Spleen (tissue), 11 donors: ENCODE results near the gene VKORC1L1. TPM values are rescaled to one million over a fixed set of nuclear protein-coding genes. Genes with fewer than 3 reads are reported as not detected.
"Not testable (repeated sequence)": the region's sequence is repeated elsewhere in the genome, so short reads cannot be mapped to it uniquely, and the experiment has no call there.

Experiments used
- DNase-seq: peaks from one replicate; pipeline ENCODE4 v3.0.0-alpha.2; 2020
- H3K27ac ChIP-seq, 8 donors: fragments of 200-600 bp; sonication (generic) in 7 of 8; 1 replicate in 4 of 8; 2 replicates in 4 of 8; pipeline versions ENCODE4 v1.5.0 to v1.8.0; 2016 to 2021; ENCODE audit warnings: inconsistent platforms in 4 of 8, mild to moderate bottlenecking in 4 of 8, moderate library complexity in 1 of 8
- H3K27me3 ChIP-seq, 7 donors: fragments of 200-600 bp; sonication (generic) in 6 of 7; replicated peaks in 1 of 7; 1 replicate in 4 of 7; 2 replicates in 3 of 7; pipeline versions ENCODE4 v1.5.0 to v1.8.0; 2016 to 2021; ENCODE audit warnings: inconsistent platforms in 3 of 7, mild to moderate bottlenecking in 1 of 7
- H3K36me3 ChIP-seq, 6 donors: fragments of 200-600 bp; sonication (generic) in 5 of 6; 1 replicate in 4 of 6; 2 replicates in 2 of 6; pipeline versions ENCODE4 v1.5.0 to v1.8.0; 2016 to 2021; ENCODE audit warnings: inconsistent platforms in 2 of 6
- H3K4me1 ChIP-seq, 6 donors: fragments of 200-600 bp; sonication (generic) in 5 of 6; 1 replicate in 3 of 6; 2 replicates in 3 of 6; pipeline versions ENCODE4 v1.5.0 to v1.8.0; 2016 to 2021; ENCODE audit warnings: inconsistent platforms in 3 of 6
- H3K4me3 ChIP-seq, 8 donors: fragments of 200-600 bp; sonication (generic) in 7 of 8; 1 replicate in 4 of 8; 2 replicates in 4 of 8; pipeline versions ENCODE4 v1.5.0 to v1.8.0; 2016 to 2021; ENCODE audit warnings: inconsistent platforms in 4 of 8, mild to moderate bottlenecking in 4 of 8, moderate library complexity in 2 of 8
- H3K9me3 ChIP-seq, 8 donors: fragments of 200-600 bp; sonication (generic) in 7 of 8; 1 replicate in 4 of 8; 2 replicates in 4 of 8; pipeline versions ENCODE4 v1.5.0 to v1.8.0; 2016 to 2021; ENCODE audit warnings: inconsistent platforms in 4 of 8
- POLR2A ChIP-seq, 3 donors: fragments of 450-650 bp; IDR thresholded peaks; one replicate each; pipeline ENCODE4 v1.5.1; 2017; ENCODE audit warnings: antibody characterized with exemption in 3 of 3, mild to moderate bottlenecking in 1 of 3
- POLR2AphosphoS5 ChIP-seq, 3 donors: sonication (generic); formaldehyde crosslinking; IDR thresholded peaks; one replicate each; pipeline ENCODE4 v1.5.1; 2017; ENCODE audit warnings: antibody characterized with exemption in 3 of 3
- WGBS, 5 donors: extraction: QIAGEN DNeasy Blood & Tissue Kit in 3 of 5; methylation state at CpG; one replicate each; pipeline versions ENCODE4 v1.1.5 to v1.1.7; 2013 to 2018; 5-methylcytosine and 5-hydroxymethylcytosine counted together
- intact Hi-C: fragments of 100-400 bp; cut with DNase I; formaldehyde crosslinking; loops from one replicate; pipeline ENCODE4 v1.15.0; 2023; ENCODE audit warnings: low total_unique reads
- polyA plus RNA-seq, 3 donors: library from polyadenylated mRNA; stranded (reverse); fragments of 200-250 nt; gene quantifications; one replicate each; pipeline ENCODE4 v1.2.1, GENCODE V29; 2013
- total RNA-seq, 7 donors: library from RNA; depleted of rRNA in 3 of 7; stranded (reverse); fragments of >200 nt in 3 of 7; fragmentation: NEBNext Ultra II Directional in 4 of 7; extraction: Animal tissue kit (Norgen Biotek cat#: 25700) in 4 of 7; gene quantifications; one replicate each; pipeline versions ENCODE4 v1.1.0 to v1.2.1, GENCODE V29; 2016 to 2021
- TF ChIP-seq, protein P1 (sequence below), 11 experiments: fragments of 200-600 bp in 7 of 11; fragments of 450-650 bp in 4 of 11; sonication (generic) in 4 of 11; IDR thresholded peaks in 8 of 11; conservative IDR thresholded peaks in 3 of 11; 1 replicate in 7 of 11; 2 replicates in 4 of 11; pipeline versions ENCODE4 v1.4.0 to v1.8.0; 2016 to 2021; ENCODE audit warnings: antibody characterized with exemption in 11 of 11, inconsistent platforms in 4 of 11, mild to moderate bottlenecking in 1 of 11
- donor health status: healthy with polysubstance abuse.
- donor health status: DM: no; HTN: no; CAD: no; lungs with moderate emphysema.
- donor health status: DM: no; HTN: no; CAD: no.
- donor health status: Bipolar disorder and iron deficiency.
- donor health status: healthy.
- donor health status: DM: no; HTN: no; CAD: no.
- donor health status: DM: yes; HTN: yes; CAD: no.

The VKORC1L1 gene
- total and polyA plus RNA-seq, 10 donors: 2.6 to 13.3 (median 10.3) TPM

DNA sequence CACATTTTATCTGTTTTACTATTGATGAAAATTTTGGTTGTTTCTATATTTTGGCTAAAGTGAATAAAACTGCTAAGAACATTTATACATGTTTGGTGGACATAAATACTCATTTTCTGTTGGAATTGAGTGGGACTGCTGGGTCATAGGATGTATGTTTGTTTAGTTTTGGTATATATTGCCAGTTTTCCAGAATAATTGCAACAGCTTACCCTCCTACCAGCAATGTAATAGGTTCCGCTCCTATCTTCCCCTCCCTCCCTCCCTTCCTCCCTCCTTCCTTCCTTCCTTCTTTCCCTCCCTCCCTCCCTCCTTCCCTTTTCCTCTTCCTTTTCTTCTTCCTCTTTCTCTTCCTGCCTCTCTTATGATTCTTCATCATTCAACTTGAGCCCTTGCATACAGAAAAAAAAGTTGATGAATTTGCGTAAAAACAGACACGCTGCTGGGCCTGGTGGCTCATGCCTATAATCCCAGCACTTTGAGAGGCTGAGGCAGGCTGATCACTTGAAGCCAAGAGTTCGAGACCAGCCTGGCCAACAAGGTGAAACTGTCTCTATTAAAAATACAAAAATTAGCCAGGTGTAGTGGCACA is 23.5 kb downstream of the VKORC1L1 start:
- no peak overlapping the region for H3K4me3 ChIP-seq
- WGBS, 5 donors: 79 to 88% (median 86%) methylated on average over 4 of the region's 4 CpGs
- no peak for TF ChIP-seq POLR2AphosphoS5 (IDR thresholded peaks at IDR 0.05)
- TF ChIP-seq POLR2A (IDR thresholded peaks at IDR 0.05): no peak
- TF ChIP-seq, protein P1, sequence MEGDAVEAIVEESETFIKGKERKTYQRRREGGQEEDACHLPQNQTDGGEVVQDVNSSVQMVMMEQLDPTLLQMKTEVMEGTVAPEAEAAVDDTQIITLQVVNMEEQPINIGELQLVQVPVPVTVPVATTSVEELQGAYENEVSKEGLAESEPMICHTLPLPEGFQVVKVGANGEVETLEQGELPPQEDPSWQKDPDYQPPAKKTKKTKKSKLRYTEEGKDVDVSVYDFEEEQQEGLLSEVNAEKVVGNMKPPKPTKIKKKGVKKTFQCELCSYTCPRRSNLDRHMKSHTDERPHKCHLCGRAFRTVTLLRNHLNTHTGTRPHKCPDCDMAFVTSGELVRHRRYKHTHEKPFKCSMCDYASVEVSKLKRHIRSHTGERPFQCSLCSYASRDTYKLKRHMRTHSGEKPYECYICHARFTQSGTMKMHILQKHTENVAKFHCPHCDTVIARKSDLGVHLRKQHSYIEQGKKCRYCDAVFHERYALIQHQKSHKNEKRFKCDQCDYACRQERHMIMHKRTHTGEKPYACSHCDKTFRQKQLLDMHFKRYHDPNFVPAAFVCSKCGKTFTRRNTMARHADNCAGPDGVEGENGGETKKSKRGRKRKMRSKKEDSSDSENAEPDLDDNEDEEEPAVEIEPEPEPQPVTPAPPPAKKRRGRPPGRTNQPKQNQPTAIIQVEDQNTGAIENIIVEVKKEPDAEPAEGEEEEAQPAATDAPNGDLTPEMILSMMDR (IDR thresholded peaks at IDR 0.05 in 8 of 11, conservative IDR thresholded peaks at IDR 0.05 in 3 of 11): no peak
- H3K27me3 ChIP-seq: no peaks in the 10 kb centered on the region
- no peak for DNase-seq
- H3K4me1 ChIP-seq: peaks cover 0 to 25% (median 7%) of the 10 kb centered on the region in 6 donors
- no peak overlapping the region for H3K27ac ChIP-seq
- H3K36me3 ChIP-seq: peaks cover 0 to 7% (median 0%) of the 10 kb centered on the region in 6 donors
- intact Hi-C loops: no loop called here
- peaks cover 0 to 2% (median 0%) of the 10 kb centered on the region in 8 donors for H3K9me3 ChIP-seq

DNA sequence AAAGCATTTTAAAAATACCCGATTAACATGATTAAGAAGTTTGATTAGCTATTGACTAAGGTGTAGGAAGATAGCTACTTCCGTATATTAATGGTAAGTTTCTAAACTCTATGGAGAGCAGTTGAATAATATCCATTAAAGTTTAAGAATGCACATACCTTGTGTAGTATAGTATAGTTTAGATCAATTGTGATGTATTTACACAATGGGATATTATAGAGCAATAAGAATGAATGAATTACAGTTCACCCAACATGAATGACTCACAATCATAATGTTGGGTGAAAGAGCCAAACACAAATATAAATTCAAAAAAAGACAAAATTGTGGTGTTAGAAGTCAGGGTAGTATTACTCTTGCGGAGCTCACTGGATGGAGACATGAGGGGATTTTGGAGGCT is 24.4 kb downstream of the VKORC1L1 start:
- intact Hi-C loops, H3K27me3 ChIP-seq, H3K4me3 ChIP-seq, H3K27ac ChIP-seq, H3K36me3 ChIP-seq, DNase-seq: not testable (repeated sequence)
- peaks cover 0 to 11% (median 5%) of the 10 kb centered on the region in 8 donors for H3K9me3 ChIP-seq
- peaks cover 0 to 23% (median 1%) of the 10 kb centered on the region in 6 donors for H3K4me1 ChIP-seq
- WGBS, 5 donors: 95 to 100% (median 97%) methylated on average over 3 of the region's 3 CpGs

DNA sequence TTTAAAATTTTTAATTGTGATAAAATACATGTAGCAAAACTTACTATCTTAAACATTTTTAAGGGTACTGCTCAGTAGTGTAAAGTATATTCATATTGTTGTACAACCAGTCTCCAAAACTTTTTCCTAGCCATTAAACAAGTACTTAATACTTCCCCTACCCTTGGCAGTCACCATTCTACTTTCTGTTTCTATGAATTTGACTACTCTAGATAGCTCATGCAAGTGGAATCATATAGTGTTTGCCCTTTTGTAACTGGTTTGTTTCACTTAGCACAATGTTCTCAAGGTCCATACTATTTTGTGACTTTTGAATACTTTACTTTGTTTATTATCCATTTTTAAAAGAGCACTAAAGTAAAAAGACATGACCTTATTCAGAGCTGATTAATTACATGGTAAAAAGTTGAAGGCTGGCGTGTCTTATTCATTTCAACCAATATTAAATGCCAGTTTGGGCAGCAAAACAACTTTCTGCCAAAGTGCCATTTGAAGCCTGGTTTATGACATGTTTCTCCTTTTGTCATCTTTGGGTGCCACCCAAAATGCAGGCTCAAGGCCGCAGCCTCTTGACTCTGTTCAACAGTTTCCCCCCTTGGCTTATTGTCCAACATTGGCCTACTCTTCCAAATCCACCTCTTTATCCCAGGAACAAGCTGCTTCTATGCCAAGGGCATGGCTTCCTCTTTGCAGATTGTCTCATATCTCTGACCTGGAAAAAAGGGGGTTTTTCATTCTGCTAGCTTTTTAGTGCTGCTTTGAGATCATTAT is 26.0 kb downstream of the VKORC1L1 start:
- intact Hi-C loops, H3K27me3 ChIP-seq, H3K36me3 ChIP-seq, H3K4me3 ChIP-seq, DNase-seq: not testable (repeated sequence)
- Histone ChIP-seq H3K27ac (peak overlapping the region in 7 of 8 donors; percentile 6 to 72 (median 61)), H3K9me3 (peaks cover 0 to 21% (median 12%) of the 10 kb centered on the region in 8 donors), H3K4me1 (peaks cover 0 to 18% (median 0%) of the 10 kb centered on the region in 6 donors)
- 67 to 85% (median 79%) methylated on average over 2 of the region's 2 CpGs for WGBS, 5 donors
- TF ChIP-seq POLR2AphosphoS5 (IDR thresholded peaks at IDR 0.05): peak in 1 of 3 donors; percentile 50

DNA sequence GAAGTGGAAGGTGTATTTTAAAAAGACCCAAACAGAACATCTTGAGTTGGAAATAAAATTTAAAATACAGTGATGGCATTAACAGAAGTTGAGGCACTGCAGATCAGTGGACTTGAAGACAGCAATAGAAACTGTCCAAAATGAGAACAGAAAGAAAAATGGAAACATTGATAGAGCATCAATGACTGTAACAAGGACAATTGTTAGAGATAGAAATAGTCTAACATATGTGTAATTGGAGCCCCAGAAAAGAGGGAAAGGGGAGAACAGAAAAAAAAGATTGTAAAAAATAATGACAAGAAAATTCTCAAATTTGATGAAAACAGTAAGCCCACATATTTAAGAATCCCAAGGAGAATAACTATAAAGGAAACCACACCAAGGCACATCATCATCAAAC is 29.4 kb downstream of the VKORC1L1 start:
- Histone ChIP-seq H3K27me3 (no peaks in the 10 kb centered on the region), H3K9me3 (peaks cover 0 to 26% (median 19%) of the 10 kb centered on the region in 8 donors), H3K36me3 (peaks cover 0 to 7% (median 0%) of the 10 kb centered on the region in 6 donors), H3K27ac (no peak overlapping the region), H3K4me3 (no peak overlapping the region), H3K4me1 (peaks cover 0 to 11% (median 0%) of the 10 kb centered on the region in 6 donors)
- DNase-seq: no peak
- intact Hi-C loops: no loop called here
- TF ChIP-seq POLR2AphosphoS5 (IDR thresholded peaks at IDR 0.05) (no peak), POLR2A (IDR thresholded peaks at IDR 0.05) (no peak)
- TF ChIP-seq, protein P1 (IDR thresholded peaks at IDR 0.05 in 8 of 11, conservative IDR thresholded peaks at IDR 0.05 in 3 of 11): no peak

DNA sequence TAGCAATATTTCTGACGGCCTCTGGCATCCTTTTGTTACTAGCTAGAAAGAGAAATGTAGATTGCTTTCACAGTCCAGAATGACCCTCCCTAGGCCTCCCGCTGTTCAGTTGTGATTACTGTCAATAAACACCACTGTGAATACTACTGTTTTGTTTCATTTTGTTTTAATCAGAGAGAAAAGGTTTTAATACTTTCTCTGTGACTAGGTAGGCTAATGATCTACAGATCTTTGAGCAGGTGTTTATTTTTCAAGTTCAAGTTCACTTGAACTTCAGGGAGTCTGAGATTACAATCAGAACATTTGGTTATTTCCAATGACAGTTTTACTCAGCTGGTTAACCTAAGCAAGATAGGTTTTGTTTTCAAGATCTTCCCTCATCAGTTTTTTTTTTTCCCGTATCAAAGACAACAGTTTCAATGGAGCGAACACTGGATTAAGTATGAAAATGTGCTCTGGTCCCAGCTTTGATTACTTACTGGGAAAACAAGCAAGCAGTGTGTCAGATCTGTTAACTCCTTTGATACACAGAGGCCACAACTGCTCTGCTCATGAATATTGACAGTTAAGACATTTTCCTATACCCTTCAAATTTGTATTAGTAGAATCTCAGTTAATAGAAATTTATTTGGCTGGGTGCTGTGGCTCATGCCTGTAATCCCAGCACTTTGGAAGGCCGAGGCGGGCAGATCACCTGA is 34.8 kb downstream of the VKORC1L1 start:
- Histone ChIP-seq H3K36me3 (no peaks in the 10 kb centered on the region), H3K4me1 (peaks cover 0 to 4% (median 0%) of the 10 kb centered on the region in 6 donors), H3K4me3 (no peak overlapping the region), H3K27me3 (no peaks in the 10 kb centered on the region), H3K9me3 (peaks cover 0 to 16% (median 8%) of the 10 kb centered on the region in 8 donors), H3K27ac (no peak overlapping the region)
- WGBS, 5 donors: 94 to 100% (median 96%) methylated on average over 6 of the region's 6 CpGs
- intact Hi-C loops: no loop called here
- DNase-seq: no peak
- TF ChIP-seq, protein P1 (IDR thresholded peaks at IDR 0.05 in 8 of 11, conservative IDR thresholded peaks at IDR 0.05 in 3 of 11): no peak
